ENCODE data around the gene SF3B2. TPM values are rescaled to one million over a fixed set of nuclear protein-coding genes. Genes with fewer than 3 reads are reported as not detected.

The SF3B2 gene
- polyA plus RNA-seq, 1 of the 3 experiments (the other 2 are of a cell fraction): 128 TPM

DNA sequence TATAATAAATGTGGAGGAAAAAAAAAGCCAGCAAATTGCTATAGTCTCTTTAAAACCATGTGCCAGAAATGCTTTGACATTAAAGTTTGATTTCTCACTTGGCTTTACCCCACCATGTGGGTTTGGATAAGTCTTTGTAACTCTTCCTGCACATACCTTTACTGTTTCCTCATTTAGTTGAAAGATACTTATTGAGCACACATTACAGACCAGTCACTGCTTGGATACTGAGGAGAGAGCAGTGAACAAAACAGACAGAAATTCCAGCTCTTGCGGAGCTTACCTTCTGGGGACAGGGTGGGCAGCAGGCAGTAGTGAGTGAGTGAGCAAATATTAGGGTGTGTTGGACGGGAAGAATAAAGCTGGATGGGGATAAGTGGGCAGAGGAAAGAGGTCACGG is 31.6 kb downstream of the SF3B2 start (continued):
- TF ChIP-seq MXI1 (IDR thresholded peaks at IDR 0.05; ENCODE audit: low read depth, low read length) (0 out of 2 replicates have a peak, but pooled peaks have one; percentile 4), NFIC (IDR thresholded peaks at IDR 0.05; ENCODE audit: borderline replicate concordance) (no peak)

DNA sequence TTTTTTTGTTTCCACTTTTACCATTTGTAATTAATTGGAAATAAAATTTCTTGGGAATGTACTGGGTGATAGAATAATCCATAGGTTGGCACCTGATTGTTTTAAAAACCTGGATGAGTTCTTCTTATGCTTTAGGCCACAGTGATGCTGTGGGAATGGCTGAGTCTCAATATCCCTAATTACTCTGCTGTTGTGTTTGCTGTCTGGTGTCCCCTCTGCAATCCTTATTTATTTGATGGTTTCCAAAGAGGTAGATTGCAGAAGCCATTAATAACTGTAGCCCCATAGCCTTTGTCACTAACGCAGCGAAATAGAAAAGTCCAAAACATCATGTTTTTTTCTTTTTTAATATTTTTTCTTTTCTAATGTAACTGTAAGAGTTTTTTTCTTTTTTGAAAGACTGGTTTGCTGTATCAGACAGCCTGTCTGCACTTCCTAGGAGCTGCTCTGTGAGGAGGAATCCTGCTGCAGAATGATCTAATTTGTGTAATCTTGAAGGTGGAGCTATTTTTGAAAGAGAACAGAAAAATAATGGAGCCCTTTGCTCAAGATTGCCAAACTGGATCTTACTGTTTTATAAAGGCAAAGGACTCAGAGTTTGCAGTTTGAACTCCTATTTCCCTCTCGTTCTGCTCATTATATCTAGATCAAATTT is 32.8 kb downstream of the SF3B2 start:
- no peaks in the 10 kb centered on the region for H3K27me3 ChIP-seq (ENCODE audit: insufficient read depth)
- no peak overlapping the region for H2AFZ ChIP-seq (ENCODE audit: low read depth)
- no peaks in the 10 kb centered on the region for H3K9me2 ChIP-seq
- H3K9me3 ChIP-seq: no peaks in the 10 kb centered on the region
- no peak overlapping the region for H3K4me3 ChIP-seq (ENCODE audit: low read depth in 2 of 2, low read length in 1 of 2)
- ChIA-PET POLR2A (no interaction called here), CTCF (interaction anchor here (0.8 to 8.2 kb wide), 5 partner anchors 15 to 169 kb away, joined by 3 to 71 read pairs (median 3); partner anchors contain the start of genes PACS1 and SF3B2)
- H3K4me2 ChIP-seq: no peak overlapping the region
- no peak for TF ChIP-seq EP300 (IDR thresholded peaks at IDR 0.05; ENCODE audit: borderline replicate concordance in 1 of 2, low read depth in 1 of 2, low read length in 1 of 2)
- TF ChIP-seq NFIC (IDR thresholded peaks at IDR 0.05; ENCODE audit: borderline replicate concordance): no peak
- no peak for TF ChIP-seq MEF2A (IDR thresholded peaks at IDR 0.05; ENCODE audit: borderline replicate concordance, low read depth)
- TF ChIP-seq MXI1 (IDR thresholded peaks at IDR 0.05; ENCODE audit: low read depth, low read length): no peak
- TF ChIP-seq CHD2 (IDR thresholded peaks at IDR 0.05; ENCODE audit: low read length, partially characterized antibody): no peak
- TF ChIP-seq NRF1 (IDR thresholded peaks at IDR 0.05; ENCODE audit: low read depth, low read length): no peak
- TF ChIP-seq, protein P1, sequence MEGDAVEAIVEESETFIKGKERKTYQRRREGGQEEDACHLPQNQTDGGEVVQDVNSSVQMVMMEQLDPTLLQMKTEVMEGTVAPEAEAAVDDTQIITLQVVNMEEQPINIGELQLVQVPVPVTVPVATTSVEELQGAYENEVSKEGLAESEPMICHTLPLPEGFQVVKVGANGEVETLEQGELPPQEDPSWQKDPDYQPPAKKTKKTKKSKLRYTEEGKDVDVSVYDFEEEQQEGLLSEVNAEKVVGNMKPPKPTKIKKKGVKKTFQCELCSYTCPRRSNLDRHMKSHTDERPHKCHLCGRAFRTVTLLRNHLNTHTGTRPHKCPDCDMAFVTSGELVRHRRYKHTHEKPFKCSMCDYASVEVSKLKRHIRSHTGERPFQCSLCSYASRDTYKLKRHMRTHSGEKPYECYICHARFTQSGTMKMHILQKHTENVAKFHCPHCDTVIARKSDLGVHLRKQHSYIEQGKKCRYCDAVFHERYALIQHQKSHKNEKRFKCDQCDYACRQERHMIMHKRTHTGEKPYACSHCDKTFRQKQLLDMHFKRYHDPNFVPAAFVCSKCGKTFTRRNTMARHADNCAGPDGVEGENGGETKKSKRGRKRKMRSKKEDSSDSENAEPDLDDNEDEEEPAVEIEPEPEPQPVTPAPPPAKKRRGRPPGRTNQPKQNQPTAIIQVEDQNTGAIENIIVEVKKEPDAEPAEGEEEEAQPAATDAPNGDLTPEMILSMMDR (IDR thresholded peaks at IDR 0.05): no peak
- TF ChIP-seq, protein P2, sequence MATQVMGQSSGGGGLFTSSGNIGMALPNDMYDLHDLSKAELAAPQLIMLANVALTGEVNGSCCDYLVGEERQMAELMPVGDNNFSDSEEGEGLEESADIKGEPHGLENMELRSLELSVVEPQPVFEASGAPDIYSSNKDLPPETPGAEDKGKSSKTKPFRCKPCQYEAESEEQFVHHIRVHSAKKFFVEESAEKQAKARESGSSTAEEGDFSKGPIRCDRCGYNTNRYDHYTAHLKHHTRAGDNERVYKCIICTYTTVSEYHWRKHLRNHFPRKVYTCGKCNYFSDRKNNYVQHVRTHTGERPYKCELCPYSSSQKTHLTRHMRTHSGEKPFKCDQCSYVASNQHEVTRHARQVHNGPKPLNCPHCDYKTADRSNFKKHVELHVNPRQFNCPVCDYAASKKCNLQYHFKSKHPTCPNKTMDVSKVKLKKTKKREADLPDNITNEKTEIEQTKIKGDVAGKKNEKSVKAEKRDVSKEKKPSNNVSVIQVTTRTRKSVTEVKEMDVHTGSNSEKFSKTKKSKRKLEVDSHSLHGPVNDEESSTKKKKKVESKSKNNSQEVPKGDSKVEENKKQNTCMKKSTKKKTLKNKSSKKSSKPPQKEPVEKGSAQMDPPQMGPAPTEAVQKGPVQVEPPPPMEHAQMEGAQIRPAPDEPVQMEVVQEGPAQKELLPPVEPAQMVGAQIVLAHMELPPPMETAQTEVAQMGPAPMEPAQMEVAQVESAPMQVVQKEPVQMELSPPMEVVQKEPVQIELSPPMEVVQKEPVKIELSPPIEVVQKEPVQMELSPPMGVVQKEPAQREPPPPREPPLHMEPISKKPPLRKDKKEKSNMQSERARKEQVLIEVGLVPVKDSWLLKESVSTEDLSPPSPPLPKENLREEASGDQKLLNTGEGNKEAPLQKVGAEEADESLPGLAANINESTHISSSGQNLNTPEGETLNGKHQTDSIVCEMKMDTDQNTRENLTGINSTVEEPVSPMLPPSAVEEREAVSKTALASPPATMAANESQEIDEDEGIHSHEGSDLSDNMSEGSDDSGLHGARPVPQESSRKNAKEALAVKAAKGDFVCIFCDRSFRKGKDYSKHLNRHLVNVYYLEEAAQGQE (IDR thresholded peaks at IDR 0.05; ENCODE audit: low read depth, low read length): no peak
- no peak for TF ChIP-seq RFX5 (IDR thresholded peaks at IDR 0.05; ENCODE audit: low read length)
- TF ChIP-seq SMC3 (IDR thresholded peaks at IDR 0.05; ENCODE audit: low read depth, low read length): no peak
- TF ChIP-seq RXRA (IDR thresholded peaks at IDR 0.05; ENCODE audit: borderline replicate concordance, low read depth): no peak
- no peak for TF ChIP-seq YY1 (IDR thresholded peaks at IDR 0.05; ENCODE audit: low read depth)
- no peak for TF ChIP-seq JUND (IDR thresholded peaks at IDR 0.05)
- no peak for TF ChIP-seq POLR2AphosphoS5 (IDR thresholded peaks at IDR 0.05; ENCODE audit: low read depth, low read length)
- TF ChIP-seq FOXM1 (IDR thresholded peaks at IDR 0.05; ENCODE audit: low read depth): no peak
- TF ChIP-seq FOXJ3 (CRISPR knock-in tag; IDR thresholded peaks at IDR 0.05): no peak
- TF ChIP-seq, protein P3, sequence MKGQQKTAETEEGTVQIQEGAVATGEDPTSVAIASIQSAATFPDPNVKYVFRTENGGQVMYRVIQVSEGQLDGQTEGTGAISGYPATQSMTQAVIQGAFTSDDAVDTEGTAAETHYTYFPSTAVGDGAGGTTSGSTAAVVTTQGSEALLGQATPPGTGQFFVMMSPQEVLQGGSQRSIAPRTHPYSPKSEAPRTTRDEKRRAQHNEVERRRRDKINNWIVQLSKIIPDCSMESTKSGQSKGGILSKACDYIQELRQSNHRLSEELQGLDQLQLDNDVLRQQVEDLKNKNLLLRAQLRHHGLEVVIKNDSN (IDR thresholded peaks at IDR 0.05; ENCODE audit: borderline replicate concordance, low read depth): no peak
- TF ChIP-seq FOSL2 (IDR thresholded peaks at IDR 0.05; ENCODE audit: borderline replicate concordance, low read depth): no peak
- WGBS (ENCODE audit: low lambda C conversion rate): 74% methylated on average over 3 of the region's 3 CpGs
- peaks cover 2 to 12% of the 10 kb centered on the region in 2 experiments for H3K36me3 ChIP-seq (replicated peaks in 1 of 2; ENCODE audit: control insufficient read depth in 1 of 2, insufficient read depth in 2 of 2, low read length in 1 of 2)
- peaks cover 15% of the 10 kb centered on the region for H3F3A ChIP-seq (replicated peaks; ENCODE audit: insufficient read depth)
- H3K4me1 ChIP-seq (ENCODE audit: control insufficient read depth in 1 of 2, insufficient read depth in 2 of 2, low read depth in 1 of 2, low read length in 1 of 2): peaks cover 43 to 50% of the 10 kb centered on the region in 2 experiments
- no peak for DNase-seq
- peak overlapping the region; percentile 80 to 94; a peak in 3 of 4 replicates for H3K27ac ChIP-seq (ENCODE audit: low read depth in 2 of 2, low read length in 1 of 2)
- no peak overlapping the region for H3K9ac ChIP-seq
- H3K79me2 ChIP-seq (ENCODE audit: insufficient read depth): peaks cover 100% of the 10 kb centered on the region
- peaks cover 58% of the 10 kb centered on the region for H4K20me1 ChIP-seq (ENCODE audit: insufficient read depth)

All from SK-N-SH (cell line).